GM18909 (cell line): Measurements from ENCODE around the gene RAB11A.

Experiments used
- ATAC-seq: cut with Tn5 transposase; IDR thresholded peaks from one replicate; pipeline ENCODE4 v1.9.1; 2021; ENCODE audit warnings: mild to moderate bottlenecking; ENCODE audit not compliant: unreplicated experiment, poor library complexity

Gene RAB11A

DNA sequence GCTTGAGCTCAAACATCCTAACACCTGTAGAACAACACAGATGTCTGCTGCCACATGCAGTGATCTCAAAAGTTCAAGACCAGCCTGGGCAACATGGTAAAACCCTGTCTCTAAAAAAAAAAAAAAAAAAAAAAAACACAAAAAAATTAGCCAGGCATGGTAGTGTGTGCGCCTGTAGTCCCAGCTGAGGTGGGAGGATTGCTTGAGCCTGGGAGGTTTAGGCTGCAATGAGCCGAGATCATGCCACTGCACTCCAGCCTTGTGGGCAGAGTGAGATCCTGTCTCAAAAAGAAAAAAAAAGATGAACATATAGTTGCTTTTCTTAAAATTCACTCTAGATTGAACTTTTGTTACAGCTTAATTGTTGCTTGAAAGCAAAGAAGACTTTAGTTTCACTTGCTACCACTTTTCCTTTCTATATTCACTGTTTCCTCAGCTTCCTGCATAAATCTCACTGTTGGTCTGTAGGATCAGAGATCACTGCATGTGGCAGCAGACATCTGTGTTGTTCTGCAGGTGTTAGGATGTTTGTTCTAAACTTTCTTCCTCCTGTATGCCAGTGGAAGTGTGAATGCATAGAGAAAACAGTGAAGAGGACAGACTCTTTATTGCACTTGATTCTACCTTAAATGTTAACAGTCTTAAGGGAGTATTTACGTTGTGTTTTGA lies 12.6 kb downstream of the RAB11A start:
- ATAC-seq, result no peak

DNA sequence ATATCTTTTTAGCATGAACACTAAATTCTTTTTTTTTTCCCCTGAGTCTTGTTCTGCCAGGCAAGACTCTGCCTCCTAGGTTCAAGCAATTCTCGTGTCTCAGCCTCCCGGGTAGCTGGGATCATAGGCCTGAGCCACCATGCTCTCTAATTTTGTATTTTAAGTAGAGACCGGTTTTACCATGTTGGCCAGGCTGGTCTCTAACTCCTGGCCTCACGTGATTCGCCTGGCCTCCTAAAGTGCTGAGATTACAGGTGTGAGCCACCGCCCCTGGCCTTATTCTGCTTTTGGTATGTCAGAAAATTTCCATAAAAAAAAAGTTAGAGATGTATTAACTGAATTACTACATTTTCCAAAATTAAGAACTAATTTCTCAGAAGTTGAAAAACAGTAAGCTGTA lies 14.3 kb downstream of the RAB11A start:
- no peak for ATAC-seq

DNA sequence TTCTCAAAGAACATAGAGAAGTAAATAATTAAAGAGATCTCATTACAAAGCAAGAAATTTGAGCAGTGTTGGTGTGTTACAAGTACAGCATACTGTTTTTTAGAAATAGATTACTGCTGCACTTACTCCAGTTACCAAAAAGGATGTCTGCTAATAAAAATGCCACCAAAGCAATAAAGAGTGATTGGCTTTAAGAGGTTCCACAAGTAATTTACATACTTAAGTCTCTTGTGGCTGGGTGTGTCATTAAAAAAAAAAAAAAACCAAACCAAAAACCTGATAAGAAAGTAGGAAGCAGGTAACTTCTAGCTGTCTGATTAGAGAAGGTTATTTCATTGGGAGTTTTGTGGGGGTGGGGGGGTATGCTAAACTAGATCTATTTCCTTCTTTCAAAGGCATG lies 15.2 kb downstream of the RAB11A start:
- ATAC-seq, result no peak

DNA sequence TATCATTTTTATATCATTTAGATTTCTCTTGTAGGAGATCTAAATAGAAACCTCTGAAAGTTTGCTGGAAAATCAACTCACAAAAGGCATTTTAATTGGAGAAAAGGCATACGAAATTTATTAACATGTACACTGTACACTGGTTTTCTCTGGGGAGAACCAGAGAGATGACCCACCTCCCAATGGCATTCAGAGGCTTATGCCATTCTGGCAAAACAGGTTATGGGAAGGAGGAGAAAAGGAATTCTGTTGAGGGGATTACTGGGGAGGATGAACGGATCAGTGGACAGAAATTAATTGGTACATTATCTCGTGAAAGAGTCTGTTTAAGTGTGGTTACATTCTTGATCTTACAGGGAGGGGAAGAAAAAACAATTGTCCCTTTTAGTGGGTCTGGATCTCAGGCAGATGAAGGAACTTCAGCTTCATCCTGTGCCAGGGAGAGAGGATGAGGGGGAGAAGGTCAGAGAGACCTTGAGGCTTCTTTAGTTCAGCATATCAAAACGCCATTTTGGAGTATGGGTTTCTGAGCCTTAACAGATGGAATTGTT lies 16.5 kb downstream of the RAB11A start:
- ATAC-seq, result no peak

DNA sequence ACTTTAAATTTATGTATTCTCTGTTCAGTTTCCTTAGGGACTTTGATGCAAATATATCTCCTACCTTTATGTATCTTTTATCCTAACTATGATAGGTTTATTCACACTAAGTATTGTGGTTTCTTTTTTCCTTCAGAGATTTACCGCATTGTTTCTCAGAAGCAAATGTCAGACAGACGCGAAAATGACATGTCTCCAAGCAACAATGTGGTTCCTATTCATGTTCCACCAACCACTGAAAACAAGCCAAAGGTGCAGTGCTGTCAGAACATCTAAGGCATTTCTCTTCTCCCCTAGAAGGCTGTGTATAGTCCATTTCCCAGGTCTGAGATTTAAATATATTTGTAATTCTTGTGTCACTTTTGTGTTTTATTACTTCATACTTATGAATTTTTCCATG lies 18.3 kb downstream of the RAB11A start:
- no peak for ATAC-seq

DNA sequence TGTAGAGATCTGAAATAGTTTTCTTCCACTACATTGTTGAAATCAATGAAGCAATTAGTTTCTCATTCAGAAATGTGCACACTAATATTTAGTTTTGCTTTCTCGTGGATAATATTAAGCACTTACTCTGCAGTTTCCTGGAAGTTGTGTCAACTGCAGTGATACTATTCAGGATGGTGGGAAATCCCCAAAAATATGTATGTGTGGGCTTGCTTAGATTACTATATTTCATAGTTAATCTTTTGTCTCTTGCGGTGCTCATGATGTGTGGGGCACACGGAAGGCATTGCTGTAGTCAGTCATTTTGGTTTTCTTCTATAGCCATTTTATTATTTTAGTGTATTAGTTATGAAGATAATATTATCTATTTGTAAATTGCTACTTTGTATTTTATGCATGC lies 19.7 kb downstream of the RAB11A start:
- ATAC-seq, result no peak

DNA sequence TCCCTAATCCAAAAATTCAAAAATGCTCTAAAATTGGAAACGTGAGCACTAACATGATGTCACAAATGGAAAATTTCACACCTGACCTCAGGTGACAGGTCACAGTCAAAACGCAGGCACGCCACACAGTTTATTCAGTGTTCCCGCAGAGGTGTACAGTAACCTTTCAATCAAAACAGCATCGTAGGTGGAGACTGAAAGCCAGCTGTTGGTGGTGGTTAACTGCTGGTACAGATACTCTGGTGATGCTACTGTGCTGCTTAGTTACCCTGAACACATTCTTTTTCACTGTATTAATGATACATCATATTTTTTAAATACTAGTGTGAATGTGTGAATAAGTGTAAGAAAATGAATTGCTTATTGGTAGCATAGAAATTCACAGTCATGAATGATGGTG lies 23.8 kb downstream of the RAB11A start:
- ATAC-seq, result no peak

DNA sequence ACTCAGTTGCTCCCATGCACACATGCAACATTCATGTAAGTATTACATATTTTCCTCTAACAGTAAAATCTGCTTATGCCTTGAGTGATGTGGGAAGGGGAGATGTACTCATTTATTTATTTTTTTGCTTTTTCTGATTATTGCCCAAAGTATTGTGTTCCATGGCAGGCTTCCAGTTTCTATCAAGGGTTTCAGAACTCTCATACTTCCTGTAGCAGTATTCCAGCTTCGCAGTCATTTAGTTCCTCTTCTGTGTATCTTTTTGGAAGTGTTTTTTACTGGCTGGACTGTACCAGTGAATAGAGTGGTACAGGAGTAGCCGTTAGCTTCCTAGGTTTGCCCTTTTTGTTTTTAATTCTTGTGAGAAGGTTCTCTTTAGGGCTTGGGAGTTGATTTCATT lies 26.9 kb downstream of the RAB11A start:
- no peak for ATAC-seq

DNA sequence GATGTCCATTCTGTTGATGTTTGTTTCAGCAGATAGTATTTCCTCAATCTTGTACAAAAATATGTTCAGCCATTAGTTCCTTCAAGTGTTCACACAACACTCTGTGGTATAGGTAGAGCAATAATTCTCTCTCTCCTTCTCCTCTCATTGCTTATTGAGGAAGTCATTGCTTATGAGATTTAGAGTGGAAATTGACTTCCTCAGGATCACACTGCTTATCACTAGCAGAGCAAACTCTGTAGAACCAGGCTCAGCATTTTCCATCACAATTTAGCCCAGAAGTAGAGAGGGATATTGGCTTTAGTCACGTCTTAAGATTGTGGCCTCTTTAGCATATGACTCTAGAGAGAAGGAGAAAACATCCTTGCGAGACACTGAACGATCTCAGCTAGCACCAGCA lies 31.2 kb downstream of the RAB11A start:
- ATAC-seq, result no peak

DNA sequence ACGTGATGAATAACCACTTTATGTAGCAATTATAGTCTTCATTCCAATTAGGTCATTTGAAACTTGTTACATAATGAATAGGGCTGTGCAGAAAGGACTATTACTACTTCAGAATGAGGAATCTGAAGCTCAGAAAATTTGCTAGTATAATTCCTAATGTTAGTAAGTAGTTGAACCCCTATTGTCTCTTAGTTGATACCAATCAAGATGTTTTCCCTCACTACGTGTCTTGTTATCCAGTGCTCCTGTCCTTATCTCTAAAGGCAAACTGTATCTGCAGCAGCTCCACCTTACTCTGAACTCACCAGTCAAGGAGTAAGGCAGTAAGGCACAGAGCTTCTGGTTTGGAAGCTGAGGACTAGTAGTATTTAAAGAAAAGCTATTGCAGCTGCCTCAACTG lies 32.0 kb downstream of the RAB11A start:
- no peak for ATAC-seq

DNA sequence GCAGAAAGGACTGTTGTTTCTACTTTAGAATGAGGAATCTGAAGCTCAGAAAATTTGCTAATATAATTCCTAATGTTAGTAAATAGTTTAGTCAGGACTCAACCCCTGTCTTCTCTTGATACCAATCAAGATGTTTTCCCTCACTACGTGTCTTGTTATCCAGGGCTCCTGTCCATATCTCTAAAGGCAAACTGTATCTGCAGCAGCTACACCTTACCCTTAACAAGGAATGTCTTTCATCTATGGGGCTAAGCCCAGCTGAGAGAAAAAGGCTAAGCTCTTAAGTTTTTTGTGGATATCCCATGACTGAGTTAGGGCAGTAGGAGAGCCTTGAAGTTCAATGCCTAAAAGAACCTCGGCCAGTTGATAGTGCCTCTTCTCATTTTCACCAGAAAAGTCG lies 32.5 kb downstream of the RAB11A start:
- ATAC-seq, result no peak

DNA sequence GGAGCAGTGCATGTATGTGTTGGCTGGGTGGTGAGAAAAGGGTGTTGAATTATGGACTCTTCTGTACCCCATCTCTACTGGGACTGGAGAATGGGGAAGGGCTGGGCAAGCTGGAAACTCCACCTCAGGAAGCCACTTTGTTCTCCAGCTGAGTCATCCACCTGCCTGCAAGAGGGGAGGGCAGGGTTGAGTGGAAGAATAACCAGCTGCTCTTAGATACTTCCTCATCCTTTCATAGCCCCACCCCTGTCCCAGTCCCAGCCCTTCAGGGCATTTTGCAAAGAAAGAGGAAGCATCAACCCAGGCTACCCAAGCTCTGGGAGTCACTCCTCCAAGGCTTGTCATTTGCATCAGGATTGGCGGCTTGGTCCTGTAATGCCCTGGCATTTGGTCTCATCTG lies 33.1 kb downstream of the RAB11A start:
- peak; percentile 70 for ATAC-seq

DNA sequence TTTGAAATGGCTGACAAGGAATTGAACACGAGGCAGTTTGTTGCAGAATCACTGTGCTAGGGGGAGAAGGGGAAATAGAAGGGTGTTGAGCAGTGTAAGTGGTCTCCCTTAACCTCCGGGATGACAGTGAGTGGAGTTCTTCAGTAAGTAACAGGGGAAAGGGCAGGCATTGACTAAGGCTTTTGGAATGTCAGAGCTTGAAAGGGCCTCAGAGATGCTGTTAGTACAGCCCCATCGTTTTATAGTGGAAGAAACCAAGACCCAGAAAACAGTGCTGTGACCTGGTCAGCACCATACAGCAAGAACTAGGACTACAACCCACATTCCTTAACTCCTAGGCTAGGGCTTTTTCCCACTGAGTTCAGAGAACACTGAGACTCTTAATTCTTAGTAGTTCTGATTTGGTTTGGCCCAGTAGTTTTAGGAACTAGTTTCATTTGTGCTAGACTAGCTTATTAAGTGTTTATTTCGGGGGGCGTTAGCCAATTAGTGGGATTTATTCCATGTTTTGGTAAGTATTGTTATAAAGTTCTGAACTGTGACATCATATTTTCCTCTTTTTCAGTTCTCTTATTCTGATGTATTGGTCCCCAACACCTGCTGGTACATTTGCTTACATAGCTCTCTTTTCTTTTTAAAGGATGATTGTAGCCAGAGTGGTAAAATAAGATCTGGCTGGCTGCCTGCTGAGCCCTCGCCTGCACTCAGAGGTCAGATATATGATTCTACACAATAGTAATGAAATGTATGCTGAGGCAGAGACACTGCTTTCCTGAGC lies 34.2 kb downstream of the RAB11A start:
- ATAC-seq, result no peak

DNA sequence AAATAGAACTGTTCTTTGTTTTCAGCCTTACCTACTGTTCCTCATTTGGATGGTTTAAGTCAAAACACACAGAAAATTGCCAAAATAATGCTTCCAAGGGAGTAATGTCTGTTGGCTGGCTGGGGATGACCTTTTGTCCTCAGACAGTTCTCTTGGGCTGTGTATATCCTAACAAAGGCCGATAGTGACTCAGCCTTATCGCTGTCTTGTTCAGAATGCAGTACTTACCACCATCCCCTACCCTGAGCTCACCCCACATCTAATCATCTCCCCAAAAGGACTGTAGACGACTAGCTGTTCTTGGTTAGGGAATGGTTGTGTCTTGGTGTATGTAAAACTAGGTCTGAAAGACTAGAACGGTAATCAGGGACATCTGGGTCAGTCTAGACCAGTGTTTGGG lies 35.0 kb downstream of the RAB11A start:
- ATAC-seq, result no peak

DNA sequence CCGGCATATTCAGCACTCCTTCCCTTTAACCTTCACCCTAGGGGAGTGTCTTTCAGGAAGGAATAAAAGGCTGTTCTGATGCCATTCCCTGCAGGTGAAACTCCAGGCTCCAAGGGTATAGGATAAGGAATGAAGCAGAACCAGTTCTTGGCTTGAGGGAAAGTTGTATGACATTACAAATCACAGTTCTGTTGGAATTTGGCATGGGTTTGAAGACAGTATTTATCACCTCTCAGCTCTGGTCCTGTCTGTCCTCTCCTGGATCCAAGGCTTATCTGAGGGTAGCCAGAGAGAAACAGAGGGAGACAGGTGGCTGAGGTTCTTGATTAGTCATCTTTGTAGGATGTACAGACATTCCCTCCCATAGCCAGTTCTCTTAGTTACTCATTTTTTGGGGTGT lies 37.1 kb downstream of the RAB11A start:
- ATAC-seq, result no peak

DNA sequence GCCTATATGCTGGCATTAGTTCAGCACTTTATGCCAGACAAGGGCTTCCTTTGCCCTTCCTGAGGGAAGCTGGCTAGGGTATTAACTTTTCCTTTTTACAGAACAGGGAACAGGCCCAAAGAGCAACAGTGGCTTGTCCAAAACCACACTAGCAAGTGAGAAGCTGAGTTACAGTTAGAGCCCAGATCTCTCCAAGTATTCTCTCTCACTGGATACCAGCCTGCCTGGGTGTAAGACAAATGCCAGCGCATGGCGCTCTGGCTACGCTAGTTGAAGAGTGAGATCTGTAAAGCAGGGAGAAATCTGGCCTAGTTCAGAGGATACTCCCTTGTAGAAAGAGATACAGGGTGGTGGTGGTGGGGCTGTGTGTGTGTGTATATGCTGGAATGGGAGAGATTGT lies 38.4 kb downstream of the RAB11A start:
- no peak for ATAC-seq

DNA sequence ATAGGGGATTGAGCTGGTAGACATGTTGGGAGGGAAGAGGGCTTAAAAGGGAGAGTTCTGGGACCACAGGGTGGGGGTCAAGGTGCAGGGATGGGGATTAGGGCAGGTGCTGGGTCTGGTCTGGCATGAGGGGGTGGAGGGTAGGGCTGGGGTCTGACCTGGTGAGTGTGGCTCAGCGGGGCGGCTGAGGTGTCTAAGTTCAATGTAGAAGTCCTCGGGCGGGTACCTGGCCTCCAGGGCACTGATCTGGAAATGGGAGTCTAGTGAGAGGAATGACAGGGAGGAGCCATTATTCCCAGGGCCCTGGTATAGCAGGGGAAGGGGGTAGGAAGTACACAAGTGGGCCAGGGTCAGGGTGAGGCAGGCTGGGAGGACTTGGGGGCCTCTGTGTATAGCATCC lies 39.6 kb downstream of the RAB11A start:
- no peak for ATAC-seq

DNA sequence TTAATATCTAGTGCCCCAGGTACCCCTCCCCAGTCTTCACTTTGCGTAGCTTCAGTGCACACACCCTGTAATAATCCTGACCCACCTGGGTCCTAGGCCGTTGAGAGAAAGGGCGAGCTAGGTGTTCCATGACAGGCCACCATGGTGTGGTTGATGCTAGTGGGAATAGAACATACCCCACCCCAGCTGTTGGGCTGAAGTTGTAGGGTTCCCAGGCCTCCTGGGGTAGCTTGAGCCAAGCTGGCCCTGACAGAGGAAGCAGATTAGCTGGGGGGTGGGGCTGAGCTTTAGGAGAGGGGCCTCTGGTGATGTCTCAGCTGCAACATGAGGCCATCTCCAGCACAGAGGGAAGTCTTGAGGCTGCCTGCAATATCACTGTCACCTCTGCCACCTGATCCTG lies 40.5 kb downstream of the RAB11A start:
- no peak for ATAC-seq

DNA sequence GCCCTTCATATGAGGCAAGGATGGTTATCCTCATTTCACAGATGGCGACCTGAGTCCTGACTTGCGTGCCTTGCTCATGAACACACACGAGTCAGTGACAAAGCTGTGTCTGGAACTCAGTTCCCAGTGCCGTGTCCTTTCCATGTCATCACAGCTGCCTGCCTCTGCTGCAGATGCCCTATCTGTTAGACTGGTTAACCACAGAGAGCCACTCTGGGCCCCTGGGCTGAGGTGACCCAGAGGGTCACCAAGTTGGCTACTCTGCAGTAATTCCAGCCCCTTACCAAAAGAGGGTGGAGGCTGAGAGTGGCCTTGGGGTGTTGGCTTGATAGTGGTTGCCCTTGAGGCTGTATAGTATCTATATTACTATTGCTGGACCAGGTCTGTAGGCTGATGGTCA lies 41.0 kb downstream of the RAB11A start:
- ATAC-seq, result no peak

DNA sequence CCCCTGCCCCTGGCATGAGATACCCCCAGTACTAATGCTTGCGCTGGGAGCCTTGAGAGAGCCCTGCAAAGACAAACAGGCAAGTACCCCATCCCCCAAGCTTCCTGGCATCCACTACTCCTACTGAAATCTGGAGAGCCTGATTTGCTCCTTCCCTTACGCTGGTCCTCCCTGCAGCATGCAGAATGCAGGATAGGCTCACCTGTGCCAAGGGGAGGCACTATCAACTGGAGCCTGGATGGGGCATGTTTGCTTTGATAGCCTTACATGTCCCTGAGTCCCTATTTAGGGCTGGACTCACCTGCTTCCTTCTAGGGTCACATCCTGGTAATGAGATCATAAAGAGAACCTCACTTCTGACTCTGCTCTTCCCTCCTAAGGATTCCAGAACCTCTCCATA lies 42.9 kb downstream of the RAB11A start:
- ATAC-seq, result no peak

DNA sequence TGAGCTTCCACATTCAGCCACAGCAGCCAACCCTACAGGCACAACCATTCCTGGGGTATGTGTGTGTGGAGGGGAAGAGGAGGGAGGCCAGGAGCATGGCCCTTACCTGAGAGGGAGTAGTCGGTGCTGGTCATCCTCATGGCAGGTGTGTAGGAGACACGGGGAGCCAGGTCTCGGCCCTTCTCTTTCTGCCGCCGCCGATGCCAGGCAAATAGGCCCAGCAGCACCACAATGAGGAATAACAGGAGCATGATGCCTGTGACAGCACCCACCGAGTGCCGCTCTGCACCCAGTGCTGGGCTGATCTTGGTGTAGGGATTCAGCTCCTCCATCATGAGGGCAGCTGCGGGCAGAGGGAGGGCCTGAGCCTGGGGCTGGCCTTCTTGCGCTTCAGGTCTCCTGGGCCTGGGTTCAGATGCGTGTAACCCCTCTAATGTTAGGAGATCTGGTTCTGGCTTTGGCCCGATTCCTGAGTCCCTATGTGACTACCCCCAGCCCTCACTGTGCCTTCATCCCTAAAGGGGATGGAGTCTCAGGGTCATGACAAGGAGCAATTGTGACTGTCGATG lies 44.4 kb downstream of the RAB11A start:
- no peak for ATAC-seq

DNA sequence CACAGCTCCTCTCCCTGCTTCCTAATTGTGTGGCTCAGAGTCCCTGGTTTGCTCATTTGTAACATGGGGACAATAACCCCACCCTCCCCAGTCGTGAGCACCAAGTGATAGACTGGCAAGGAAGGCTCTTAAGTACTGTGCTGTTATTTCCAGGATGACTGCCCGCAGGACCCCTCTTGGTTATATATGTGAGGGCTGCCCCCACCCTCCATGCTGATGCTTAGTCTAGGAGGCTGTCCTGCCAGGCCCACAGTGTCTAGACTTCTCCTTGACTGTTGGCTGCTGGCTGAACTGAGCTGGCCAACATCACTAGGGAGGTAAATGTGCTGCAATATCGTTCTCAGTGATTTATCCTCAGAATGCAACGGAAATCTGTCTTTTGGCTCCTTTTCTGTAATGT lies 45.1 kb downstream of the RAB11A start:
- no peak for ATAC-seq
